Panc1 (cell line): Measurements from ENCODE around the gene STK32C.

ENCODE experiments used
- POLR2AphosphoS5 ChIP-seq: IDR thresholded peaks from 2 replicates; pipeline ENCODE4 v1.6.1; 2012; ENCODE audit warnings: mild to moderate bottlenecking, low read depth, low read length, moderate library complexity
- SIN3A ChIP-seq: IDR thresholded peaks from 2 replicates; pipeline ENCODE4 v1.6.1; 2012; ENCODE audit warnings: low read depth, mild to moderate bottlenecking, low read length, moderate library complexity, borderline replicate concordance; ENCODE audit not compliant: insufficient read depth
- TF ChIP-seq, protein P1 (sequence below): fragments of 450-650 bp; IDR thresholded peaks from 2 replicates; pipeline ENCODE4 v1.5.1; 2017; ENCODE audit warnings: mild to moderate bottlenecking
- TF ChIP-seq, protein P2 (sequence below), 2 experiments: IDR thresholded peaks; 2 replicates each; pipeline ENCODE4 v1.6.1; 2011 to 2012; ENCODE audit warnings: low read depth in 2 of 2, control low read depth in 1 of 2, low read length in 1 of 2, mild to moderate bottlenecking in 1 of 2, moderate library complexity in 1 of 2; ENCODE audit not compliant: insufficient read depth in 1 of 2

DNA sequence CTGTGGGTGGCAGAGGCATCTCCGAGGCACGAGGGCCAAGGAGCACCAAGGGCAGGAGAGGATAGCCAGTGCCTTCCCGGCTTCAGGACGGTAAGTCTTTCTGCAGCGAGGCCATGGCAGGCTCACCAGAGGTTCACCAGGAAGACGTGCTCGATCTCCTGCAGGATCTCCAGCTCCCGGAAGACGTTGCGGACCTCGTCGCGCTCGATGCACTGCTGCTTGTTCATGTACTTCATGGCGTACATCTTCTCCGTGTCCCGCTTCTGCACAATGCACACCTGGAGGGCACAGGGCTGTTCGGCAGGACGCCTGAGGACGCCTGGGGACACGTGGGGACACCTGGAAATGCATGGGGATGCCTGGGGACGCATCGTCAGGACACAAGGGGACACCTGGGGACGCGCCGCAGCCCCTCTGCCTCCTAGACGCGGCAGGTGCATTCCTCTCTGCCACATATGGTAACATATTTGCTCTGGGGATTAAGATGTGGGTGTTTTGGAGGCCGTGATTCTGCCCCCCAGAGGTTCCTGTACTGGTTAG, 79.8 kb downstream of the STK32C start:
- TF ChIP-seq, protein P1, sequence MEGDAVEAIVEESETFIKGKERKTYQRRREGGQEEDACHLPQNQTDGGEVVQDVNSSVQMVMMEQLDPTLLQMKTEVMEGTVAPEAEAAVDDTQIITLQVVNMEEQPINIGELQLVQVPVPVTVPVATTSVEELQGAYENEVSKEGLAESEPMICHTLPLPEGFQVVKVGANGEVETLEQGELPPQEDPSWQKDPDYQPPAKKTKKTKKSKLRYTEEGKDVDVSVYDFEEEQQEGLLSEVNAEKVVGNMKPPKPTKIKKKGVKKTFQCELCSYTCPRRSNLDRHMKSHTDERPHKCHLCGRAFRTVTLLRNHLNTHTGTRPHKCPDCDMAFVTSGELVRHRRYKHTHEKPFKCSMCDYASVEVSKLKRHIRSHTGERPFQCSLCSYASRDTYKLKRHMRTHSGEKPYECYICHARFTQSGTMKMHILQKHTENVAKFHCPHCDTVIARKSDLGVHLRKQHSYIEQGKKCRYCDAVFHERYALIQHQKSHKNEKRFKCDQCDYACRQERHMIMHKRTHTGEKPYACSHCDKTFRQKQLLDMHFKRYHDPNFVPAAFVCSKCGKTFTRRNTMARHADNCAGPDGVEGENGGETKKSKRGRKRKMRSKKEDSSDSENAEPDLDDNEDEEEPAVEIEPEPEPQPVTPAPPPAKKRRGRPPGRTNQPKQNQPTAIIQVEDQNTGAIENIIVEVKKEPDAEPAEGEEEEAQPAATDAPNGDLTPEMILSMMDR = no peak
- TF ChIP-seq, protein P2, sequence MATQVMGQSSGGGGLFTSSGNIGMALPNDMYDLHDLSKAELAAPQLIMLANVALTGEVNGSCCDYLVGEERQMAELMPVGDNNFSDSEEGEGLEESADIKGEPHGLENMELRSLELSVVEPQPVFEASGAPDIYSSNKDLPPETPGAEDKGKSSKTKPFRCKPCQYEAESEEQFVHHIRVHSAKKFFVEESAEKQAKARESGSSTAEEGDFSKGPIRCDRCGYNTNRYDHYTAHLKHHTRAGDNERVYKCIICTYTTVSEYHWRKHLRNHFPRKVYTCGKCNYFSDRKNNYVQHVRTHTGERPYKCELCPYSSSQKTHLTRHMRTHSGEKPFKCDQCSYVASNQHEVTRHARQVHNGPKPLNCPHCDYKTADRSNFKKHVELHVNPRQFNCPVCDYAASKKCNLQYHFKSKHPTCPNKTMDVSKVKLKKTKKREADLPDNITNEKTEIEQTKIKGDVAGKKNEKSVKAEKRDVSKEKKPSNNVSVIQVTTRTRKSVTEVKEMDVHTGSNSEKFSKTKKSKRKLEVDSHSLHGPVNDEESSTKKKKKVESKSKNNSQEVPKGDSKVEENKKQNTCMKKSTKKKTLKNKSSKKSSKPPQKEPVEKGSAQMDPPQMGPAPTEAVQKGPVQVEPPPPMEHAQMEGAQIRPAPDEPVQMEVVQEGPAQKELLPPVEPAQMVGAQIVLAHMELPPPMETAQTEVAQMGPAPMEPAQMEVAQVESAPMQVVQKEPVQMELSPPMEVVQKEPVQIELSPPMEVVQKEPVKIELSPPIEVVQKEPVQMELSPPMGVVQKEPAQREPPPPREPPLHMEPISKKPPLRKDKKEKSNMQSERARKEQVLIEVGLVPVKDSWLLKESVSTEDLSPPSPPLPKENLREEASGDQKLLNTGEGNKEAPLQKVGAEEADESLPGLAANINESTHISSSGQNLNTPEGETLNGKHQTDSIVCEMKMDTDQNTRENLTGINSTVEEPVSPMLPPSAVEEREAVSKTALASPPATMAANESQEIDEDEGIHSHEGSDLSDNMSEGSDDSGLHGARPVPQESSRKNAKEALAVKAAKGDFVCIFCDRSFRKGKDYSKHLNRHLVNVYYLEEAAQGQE (IDR thresholded peaks at IDR 0.05; ENCODE audit: insufficient read depth in 1 of 2, low read depth in 2 of 2, low read length in 1 of 2) = no peak
- no peak for TF ChIP-seq POLR2AphosphoS5
- no peak for TF ChIP-seq SIN3A
